Sigmoid colon (tissue), 7 donors: ENCODE data around the gene ASCL2. TPM values are rescaled to one million over a fixed set of nuclear protein-coding genes. Genes with fewer than 3 reads are reported as not detected.

Experiments
- DNase-seq: peaks from one replicate; pipeline ENCODE4 v3.0.0-alpha.2; 2019
- H3K27ac ChIP-seq, 4 donors: fragments of 200-600 bp; sonication (generic); one replicate each; pipeline ENCODE4 v1.5.1; 2016 to 2019; ENCODE audit warnings: mild to moderate bottlenecking in 1 of 4
- H3K27me3 ChIP-seq, 3 donors: fragments of 200-600 bp; sonication (generic); one replicate each; pipeline ENCODE4 v1.5.1; 2019; ENCODE audit warnings: mild to moderate bottlenecking in 1 of 3
- H3K36me3 ChIP-seq, 4 donors: fragments of 200-600 bp; sonication (generic); one replicate each; pipeline ENCODE4 v1.5.1; 2016 to 2019
- H3K4me1 ChIP-seq, 4 donors: fragments of 200-600 bp; sonication (generic); one replicate each; pipeline ENCODE4 v1.5.1; 2017 to 2019
- H3K4me3 ChIP-seq, 4 donors: fragments of 200-600 bp; sonication (generic); one replicate each; pipeline ENCODE4 v1.5.1; 2017 to 2019; ENCODE audit warnings: mild to moderate bottlenecking in 2 of 4, moderate library complexity in 1 of 4
- H3K9me3 ChIP-seq, 4 donors: fragments of 200-600 bp in 3 of 4; sonication (generic) in 3 of 4; one replicate each; pipeline versions ENCODE4 v1.5.1 to v1.6.1; 2013 to 2019
- EP300 ChIP-seq, 4 donors: sonication (generic); formaldehyde crosslinking; IDR thresholded peaks; one replicate each; pipeline ENCODE4 v1.6.1; 2017; ENCODE audit warnings: antibody characterized with exemption in 4 of 4
- POLR2A ChIP-seq, 2 donors: fragments of 450-650 bp; IDR thresholded peaks; one replicate each; pipeline ENCODE4 v1.6.1; 2016; ENCODE audit warnings: antibody characterized with exemption in 2 of 2, mild to moderate bottlenecking in 2 of 2, moderate library complexity in 2 of 2
- POLR2AphosphoS5 ChIP-seq, 4 donors: sonication (generic); formaldehyde crosslinking; IDR thresholded peaks; one replicate each; pipeline ENCODE4 v1.6.1; 2017; ENCODE audit warnings: antibody characterized with exemption in 4 of 4
- WGBS, 2 donors: extraction: QIAGEN DNeasy Blood & Tissue Kit; methylation state at CpG; one replicate each; pipeline ENCODE4 v1.1.7; 2013; 5-methylcytosine and 5-hydroxymethylcytosine counted together
- intact Hi-C: fragments of 100-400 bp; cut with DNase I; formaldehyde crosslinking; loops from one replicate; pipeline ENCODE4 v1.15.1; 2023
- polyA plus RNA-seq, 3 donors: library from polyadenylated mRNA; stranded (reverse); fragments of 200-250 nt; gene quantifications; one replicate each; pipeline ENCODE4 v1.2.3, GENCODE V29; 2013
- total RNA-seq, 4 donors: library from RNA; depleted of rRNA; stranded (reverse); fragments of >200 nt; gene quantifications; one replicate each; pipeline ENCODE4 v1.1.0, GENCODE V29; 2016
- TF ChIP-seq, protein P1 (sequence below), 4 experiments: fragments of 450-650 bp in 3 of 4; fragments of 200-600 bp in 1 of 4; IDR thresholded peaks; one replicate each; pipeline ENCODE4 v1.5.1; 2016 to 2019; ENCODE audit warnings: antibody characterized with exemption in 4 of 4, mild to moderate bottlenecking in 3 of 4, moderate library complexity in 2 of 4
- donor health status: healthy with polysubstance abuse.
- donor health status: Bipolar disorder and iron deficiency.
- donor health status: healthy.

The ASCL2 gene
- total and polyA plus RNA-seq, 7 donors, result 0.28 to 4.8 (median 1.2) TPM; not detected in 2

DNA sequence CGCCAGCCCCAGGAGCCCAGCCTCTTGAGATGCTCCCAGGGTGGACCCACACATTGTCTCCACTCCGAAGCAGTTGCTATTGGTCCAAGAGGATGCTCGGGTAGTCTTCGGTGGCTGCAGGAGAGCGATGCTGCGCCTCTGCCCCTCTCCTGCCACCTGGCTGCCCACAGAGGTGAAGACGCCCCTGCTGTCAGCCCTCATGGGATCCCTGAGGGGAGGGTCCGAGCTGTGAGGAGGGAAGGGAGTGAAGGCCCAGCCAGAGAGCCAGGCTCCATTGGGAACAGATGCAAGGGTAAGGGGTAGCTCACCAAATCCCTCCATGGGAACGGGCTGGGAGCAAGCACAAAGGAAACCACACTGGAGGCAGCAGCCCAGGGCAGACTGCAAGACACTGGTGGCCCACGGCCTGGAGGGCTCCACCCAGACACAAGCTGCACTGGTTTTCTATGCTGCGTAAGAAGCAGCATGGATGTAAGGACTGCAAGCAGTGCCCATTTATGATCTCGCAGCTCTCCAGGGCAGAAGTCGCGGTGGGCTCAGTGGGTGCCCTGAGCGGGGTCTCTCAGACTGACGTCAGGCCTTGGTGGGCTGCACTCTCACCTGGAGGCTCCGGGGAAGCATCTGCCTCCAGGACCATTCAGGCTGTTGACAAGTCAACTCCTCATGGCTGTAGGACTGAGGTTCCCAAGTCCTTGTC lies 47.1 kb upstream of the ASCL2 start:
- no peak overlapping the region for H3K27ac ChIP-seq
- H3K36me3 ChIP-seq, result no peaks in the 10 kb centered on the region
- H3K27me3 ChIP-seq, result no peaks in the 10 kb centered on the region
- no peak overlapping the region for H3K4me3 ChIP-seq
- peaks cover 0 to 3% (median 0%) of the 10 kb centered on the region in 4 donors for H3K9me3 ChIP-seq
- peaks cover 0 to 36% (median 31%) of the 10 kb centered on the region in 4 donors for H3K4me1 ChIP-seq
- intact Hi-C loops, result no loop called here
- TF ChIP-seq, protein P1, sequence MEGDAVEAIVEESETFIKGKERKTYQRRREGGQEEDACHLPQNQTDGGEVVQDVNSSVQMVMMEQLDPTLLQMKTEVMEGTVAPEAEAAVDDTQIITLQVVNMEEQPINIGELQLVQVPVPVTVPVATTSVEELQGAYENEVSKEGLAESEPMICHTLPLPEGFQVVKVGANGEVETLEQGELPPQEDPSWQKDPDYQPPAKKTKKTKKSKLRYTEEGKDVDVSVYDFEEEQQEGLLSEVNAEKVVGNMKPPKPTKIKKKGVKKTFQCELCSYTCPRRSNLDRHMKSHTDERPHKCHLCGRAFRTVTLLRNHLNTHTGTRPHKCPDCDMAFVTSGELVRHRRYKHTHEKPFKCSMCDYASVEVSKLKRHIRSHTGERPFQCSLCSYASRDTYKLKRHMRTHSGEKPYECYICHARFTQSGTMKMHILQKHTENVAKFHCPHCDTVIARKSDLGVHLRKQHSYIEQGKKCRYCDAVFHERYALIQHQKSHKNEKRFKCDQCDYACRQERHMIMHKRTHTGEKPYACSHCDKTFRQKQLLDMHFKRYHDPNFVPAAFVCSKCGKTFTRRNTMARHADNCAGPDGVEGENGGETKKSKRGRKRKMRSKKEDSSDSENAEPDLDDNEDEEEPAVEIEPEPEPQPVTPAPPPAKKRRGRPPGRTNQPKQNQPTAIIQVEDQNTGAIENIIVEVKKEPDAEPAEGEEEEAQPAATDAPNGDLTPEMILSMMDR (IDR thresholded peaks at IDR 0.05), result no peak
- no peak for TF ChIP-seq EP300 (IDR thresholded peaks at IDR 0.05)
- 91 to 93% methylated on average over 17 of the region's 17 CpGs for WGBS, 2 donors
- DNase-seq, result peak; percentile 55

DNA sequence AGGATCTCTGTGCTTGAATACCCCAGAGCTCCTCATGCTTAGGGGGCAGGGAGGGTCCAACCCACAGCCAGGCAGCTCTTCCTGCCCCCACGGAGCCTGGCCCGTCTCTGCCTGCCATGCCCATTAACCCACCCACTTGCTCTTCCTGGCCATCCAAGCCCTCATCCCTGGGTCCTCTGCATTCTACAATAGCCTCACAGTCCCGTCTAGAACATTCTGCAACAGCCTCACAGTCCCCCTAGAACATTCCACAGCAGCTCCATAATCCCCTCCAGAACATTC lies 46.5 kb upstream of the ASCL2 start:
- intact Hi-C loops, result no loop called here
- no peaks in the 10 kb centered on the region for H3K27me3 ChIP-seq
- DNase-seq, result no peak
- H3K36me3 ChIP-seq, result no peaks in the 10 kb centered on the region
- H3K27ac ChIP-seq, result no peak overlapping the region
- WGBS, 2 donors, result 90% methylated on average over 3 of the region's 3 CpGs
- no peak overlapping the region for H3K4me3 ChIP-seq
- H3K9me3 ChIP-seq, result peaks cover 0 to 3% (median 0%) of the 10 kb centered on the region in 4 donors
- TF ChIP-seq, protein P1 (IDR thresholded peaks at IDR 0.05), result no peak
- TF ChIP-seq EP300 (IDR thresholded peaks at IDR 0.05), result no peak
- TF ChIP-seq POLR2AphosphoS5 (IDR thresholded peaks at IDR 0.05), result no peak
- no peak for TF ChIP-seq POLR2A (IDR thresholded peaks at IDR 0.05)
- peaks cover 0 to 42% (median 37%) of the 10 kb centered on the region in 4 donors for H3K4me1 ChIP-seq

DNA sequence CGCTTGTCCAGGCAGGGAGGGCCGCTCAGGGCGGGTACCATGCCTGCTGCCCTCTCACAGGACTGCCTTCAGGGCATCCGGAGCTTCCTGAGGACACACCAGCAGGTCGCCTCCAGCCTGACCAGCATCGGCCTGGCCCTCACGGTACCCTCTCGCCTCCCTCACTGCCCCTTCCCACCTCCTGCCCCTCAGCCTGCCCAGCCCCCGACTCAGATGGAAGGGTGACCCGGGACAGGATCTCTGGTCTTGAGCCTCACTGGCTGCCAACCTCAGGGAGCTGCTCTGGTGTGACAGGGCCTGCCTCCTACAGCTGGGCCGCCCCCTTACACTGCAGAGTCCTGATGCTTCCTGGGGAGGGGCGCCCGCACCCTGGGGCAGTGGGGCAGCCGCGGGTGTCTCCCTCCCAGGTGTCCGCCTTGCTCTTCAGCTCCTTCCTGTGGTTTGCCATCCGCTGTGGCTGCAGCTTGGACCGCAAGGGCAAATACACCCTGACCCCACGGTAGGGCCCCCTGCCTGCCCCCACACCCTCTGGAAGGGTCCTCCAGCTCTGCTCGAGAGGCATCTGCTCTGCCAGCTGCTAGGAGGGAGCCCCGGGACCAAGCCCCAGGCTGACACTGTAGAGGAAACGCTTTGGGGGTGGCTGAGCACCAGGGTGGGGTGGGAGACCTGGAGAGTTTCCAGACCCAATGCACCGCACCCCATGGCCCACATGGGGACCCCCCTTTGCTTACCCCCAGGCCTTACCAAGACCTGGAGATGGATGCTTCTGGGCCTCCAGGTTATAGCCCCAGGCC lies 46.0 kb upstream of the ASCL2 start:
- Histone ChIP-seq H3K36me3 (no peaks in the 10 kb centered on the region), H3K27me3 (no peaks in the 10 kb centered on the region), H3K4me1 (peaks cover 0 to 48% (median 42%) of the 10 kb centered on the region in 4 donors), H3K4me3 (no peak overlapping the region), H3K27ac (peak overlapping the region in 3 of 4 donors; percentile 86 to 90 (median 90)), H3K9me3 (peaks cover 0 to 3% (median 0%) of the 10 kb centered on the region in 4 donors)
- WGBS, 2 donors, result 79 to 86% methylated on average over 23 of the region's 23 CpGs
- TF ChIP-seq EP300 (IDR thresholded peaks at IDR 0.05), result no peak
- DNase-seq, result no peak
- intact Hi-C loops, result no loop called here

DNA sequence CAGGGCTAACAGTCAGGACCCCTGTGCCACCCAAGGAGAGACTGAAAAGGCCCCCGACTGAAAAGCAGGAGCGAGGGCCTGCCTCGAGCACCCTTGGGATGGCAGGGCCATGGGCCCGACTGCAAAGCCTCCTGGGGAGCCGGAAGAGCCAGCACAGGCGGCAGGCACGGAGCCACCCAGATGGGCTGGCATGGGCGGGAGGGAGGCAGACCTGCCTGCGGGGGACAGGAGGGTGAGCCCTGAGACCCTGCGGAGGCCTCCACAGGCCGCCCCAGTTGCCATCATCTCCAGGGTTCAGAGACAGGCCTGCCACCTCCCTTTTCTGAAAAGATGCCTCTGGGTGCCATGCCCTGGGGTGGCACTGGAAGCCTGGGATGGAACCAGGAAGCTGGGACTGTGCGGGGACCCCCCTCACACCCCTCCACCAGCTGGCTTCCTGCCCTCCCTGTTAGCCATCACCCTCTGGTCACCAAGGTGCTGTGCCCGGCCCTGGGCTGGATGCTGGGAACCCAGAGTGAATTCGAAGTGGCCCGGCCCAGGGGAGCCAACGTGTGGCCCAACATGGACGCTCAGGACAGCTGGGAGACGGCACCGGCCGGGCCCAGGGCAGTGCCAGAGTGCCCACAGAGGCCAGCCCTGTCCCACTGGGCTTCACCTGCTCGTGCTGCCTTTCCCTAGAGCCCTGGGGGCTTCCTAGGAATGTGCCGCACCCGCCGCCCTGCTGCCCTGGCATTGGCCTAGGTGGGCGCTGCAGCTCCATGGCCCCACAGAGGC lies 45.2 kb upstream of the ASCL2 start:
- TF ChIP-seq POLR2A (IDR thresholded peaks at IDR 0.05) (no peak), EP300 (IDR thresholded peaks at IDR 0.05) (no peak), POLR2AphosphoS5 (IDR thresholded peaks at IDR 0.05) (no peak)
- TF ChIP-seq, protein P1 (IDR thresholded peaks at IDR 0.05), result no peak
- H3K27ac ChIP-seq, result peak overlapping the region; percentile 83 to 90 (median 88)
- WGBS, 2 donors, result 90 to 92% methylated on average over 25 of the region's 25 CpGs
- H3K4me3 ChIP-seq, result peak overlapping the region in 3 of 4 donors; percentile 18 to 34 (median 27)
- H3K36me3 ChIP-seq, result no peaks in the 10 kb centered on the region
- peaks cover 0 to 54% (median 47%) of the 10 kb centered on the region in 4 donors for H3K4me1 ChIP-seq
- H3K9me3 ChIP-seq, result peaks cover 0 to 3% (median 0%) of the 10 kb centered on the region in 4 donors
- DNase-seq, result peak; percentile 68
- H3K27me3 ChIP-seq, result no peaks in the 10 kb centered on the region
- intact Hi-C loops, result loop anchor here (2.0 kb wide), 1 partner anchor 61 kb away; the partner anchor contains the start of gene CD81
